Daoy (cell line): ENCODE data around the gene ADCY3. TPM values are rescaled to one million over a fixed set of nuclear protein-coding genes. Genes with fewer than 3 reads are reported as not detected.

Experiments
- DNase-seq: peaks from one replicate; pipeline ENCODE4 v3.0.0-alpha.2; 2015; ENCODE audit warnings: low read depth
- total RNA-seq: library from RNA; depleted of rRNA; stranded (reverse); fragments of >200 nt; shearing (Covaris generic); gene quantifications from 2 replicates; pipeline ENCODE4 v1.2.3, GENCODE V29; 2014

ADCY3 gene
- total RNA-seq, 1 experiment from 2014 or later, result 16.4 TPM

DNA sequence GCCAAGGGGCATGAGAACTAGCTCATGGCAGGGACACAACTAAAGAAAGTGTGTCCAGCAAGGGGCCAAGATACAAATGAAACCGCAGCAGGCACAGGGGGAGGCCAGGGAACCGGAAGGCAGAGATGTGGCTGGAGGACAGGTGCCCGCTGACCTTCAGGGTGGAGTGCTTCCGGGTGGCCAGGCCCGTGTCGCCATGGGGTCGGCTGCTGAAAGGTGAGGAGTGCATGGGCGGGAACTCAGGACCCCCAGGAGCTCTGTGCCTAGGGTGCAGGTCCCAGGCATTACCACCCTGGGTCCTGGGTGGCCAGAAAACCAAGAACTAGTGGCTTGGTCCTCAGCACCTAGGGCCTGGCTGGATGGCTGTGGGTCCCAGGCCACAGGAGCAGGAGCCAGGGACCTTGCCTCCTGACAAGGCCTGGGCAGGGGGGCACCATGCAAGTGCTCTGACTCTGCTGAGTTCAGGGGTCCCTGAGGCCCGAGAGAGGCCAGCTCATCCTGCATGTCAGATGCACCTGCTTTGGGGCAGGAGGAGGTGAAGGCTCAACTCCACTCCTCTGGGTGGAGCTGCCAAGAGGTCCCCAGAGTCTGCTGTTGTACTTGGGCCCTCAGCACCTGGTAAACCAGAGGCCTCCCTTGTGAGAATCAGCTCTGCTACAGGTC lies 75.9 kb downstream of the ADCY3 start:
- DNase-seq, result no peak

DNA sequence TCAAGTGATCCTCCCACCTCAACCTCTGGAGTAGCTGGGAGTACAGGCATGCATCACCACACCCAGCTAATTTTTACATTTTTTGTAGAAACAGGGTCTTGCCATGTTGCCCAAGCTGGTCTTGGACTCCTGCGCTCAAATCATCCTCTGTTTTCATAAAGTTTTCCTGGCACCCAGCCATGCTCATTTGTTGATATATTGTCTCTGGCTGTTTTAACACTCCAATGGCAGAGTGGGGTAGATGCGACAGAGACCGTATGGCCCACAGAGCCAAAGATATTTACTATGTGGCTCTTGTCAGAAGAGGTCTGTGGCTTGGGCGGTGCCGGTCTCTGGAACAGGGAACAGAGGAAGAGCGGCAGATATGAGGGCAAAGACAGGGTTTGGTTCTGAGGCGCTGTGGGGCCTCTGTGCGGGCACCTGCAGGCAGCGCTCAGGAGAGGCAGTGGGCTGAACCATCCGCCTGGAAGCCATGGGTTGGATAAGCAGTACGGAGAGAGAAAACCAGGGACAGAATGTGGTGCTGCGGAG lies 76.6 kb downstream of the ADCY3 start:
- DNase-seq, result no peak

- DNase-seq, result no peak
Observed at GRCh38 chr2:24842081-24843050, 77.7 kb downstream of the ADCY3 start.

DNA sequence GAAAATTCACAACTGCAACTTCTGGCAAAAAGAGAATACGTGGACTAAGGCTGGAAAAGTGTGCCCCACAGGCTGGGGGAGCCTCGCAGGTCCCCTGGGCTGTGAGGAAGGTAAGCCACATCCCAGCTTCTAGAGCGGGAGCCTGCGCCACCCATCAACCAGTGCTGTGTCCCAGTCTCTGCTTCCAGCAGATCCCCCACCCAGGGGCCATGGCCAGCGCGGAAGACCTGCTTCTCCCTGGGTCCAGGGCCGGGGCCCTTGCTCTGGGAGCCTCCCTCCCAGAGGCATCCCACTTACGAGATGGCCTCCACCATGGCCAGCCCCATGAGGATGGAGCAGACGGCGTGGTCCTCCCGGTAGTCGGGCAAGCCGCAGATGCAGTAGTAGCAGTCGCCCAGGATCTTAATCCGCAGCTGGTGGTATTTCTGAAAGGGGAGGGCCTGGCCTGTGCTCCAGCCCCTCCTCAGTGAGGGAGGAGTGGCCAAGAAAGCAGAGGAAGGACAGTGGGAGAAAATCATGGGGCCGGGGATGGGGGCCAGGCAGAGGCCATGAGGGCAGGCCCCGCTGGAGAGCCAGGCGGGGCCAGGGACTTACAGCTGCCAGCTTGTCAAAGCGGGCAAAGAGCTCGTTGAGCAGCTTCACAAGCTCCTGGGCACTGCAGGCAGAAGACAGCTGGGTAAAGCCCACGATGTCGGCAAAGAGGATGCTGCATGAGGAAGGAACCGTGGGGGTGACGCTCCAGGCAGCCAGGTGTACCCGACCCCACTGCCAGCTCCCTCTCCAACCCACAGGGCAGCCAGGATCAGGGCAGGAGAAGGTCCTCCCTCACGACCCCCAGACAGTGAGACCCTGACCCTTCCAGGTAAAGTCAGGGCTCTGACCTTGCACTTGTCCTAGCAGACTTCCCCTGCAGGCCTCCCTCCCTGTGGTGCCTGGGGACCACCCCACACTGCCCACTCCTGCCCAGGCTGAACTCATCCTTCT lies 78.8 kb downstream of the ADCY3 start:
- DNase-seq, result no peak

GRCh38 chr2:24840164-24840869 lies 79.7 kb downstream of the ADCY3 start:
- no peak for DNase-seq

DNA sequence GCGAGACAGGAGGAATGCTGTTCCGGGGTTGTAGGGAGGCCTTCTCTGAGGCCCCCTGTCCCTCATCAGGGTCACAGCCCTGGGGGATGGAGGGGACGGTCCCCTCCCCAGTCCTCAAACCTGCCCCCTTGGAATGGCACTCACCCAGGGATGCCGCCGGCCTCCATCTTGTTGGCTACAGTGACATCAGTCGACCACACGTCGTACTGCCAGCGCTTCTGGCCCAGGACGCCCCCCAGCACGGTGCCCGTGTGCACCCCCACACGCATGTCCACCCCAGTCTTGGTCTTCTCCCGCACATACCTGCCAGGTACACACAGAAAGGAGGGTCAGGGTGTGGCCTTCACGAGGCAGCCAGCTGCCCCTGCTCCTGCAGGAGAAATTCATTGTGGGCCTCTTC lies 80.3 kb downstream of the ADCY3 start:
- no peak for DNase-seq

DNA sequence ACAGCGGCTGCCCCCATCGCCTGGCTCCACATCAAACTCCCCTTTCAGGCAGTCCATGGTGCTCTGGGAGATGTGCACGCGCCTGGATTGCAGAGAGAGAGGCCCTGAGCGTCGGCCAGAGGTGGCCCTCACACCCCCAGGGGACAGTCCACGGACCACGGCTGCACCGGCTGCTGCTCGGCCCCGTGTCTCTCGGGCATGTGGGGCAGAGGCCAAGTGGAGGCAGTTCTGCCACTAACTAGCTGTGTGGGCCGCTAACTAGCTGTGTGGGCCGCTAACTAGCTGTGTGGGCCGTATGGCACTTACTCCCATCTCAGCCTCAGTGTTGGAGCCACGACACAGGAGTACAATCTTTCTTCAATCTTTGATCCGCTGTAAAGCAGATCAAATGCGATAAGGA lies 81.5 kb downstream of the ADCY3 start:
- no peak for DNase-seq

DNA sequence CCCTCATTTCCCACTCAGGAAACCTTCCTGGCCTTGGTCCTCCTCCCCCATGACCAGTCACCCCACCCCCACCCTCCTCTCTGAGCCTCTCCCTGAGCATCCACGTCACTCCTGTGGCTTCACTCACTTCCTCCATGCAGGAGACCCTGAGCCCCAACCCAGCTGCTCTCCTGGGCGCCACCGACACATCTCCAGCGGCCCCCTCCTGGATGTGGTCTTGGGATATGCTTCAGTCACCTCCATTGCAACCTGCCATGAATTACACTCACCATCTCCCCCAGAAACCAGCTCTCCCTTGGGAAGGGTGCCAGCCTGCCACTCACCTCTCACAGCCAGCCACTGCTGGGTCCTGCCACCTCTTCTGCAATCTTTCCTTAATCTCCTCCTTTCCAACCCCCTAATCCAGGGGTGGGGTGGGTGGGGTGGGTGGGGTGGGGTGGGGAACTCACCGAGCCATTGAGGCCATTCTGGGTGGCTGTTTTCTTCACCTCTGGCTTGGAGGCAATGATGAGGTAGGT lies 82.0 kb downstream of the ADCY3 start:
- no peak for DNase-seq

- DNase-seq, result no peak
Observed at GRCh38 chr2:24836706-24837105, 83.3 kb downstream of the ADCY3 start.

DNA sequence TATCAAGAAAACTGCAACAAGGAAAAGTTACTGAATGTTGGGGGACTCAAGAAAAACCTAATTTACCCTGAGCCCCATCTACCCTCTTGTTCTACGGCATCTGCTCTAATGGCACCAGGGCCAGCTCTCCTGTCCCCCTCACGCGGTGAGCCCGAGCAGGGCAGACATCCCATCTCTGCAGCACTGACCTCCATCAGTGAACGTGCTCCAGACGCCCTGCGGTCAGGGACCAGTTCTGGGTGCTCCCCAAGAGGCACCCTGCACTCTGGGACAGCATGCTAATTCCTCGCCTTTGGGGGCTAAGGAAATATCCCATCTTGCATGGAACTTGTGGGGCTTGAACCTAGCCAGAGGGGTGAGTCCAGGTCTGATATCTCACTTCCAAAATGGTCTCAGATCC lies 83.8 kb downstream of the ADCY3 start:
- DNase-seq, result no peak

DNA sequence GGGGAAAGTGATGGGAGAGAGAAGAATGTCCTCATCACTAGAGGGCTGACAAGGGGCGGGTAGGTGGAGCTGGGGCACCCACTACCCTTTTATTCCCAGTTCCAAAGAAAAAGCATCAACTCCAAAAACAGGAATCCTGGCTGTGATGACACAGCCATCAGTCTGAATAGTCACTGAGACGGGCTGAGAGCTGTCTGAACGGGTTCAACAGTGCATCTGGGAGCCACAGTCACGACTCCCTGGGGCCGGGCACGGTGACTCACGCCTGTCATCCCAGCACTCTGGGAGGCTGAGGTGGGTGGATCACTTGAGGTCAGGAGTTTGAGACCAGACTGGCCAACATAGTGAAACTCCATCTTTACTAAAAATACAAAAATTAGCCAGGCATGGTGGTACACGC lies 84.6 kb downstream of the ADCY3 start:
- DNase-seq, result peak; percentile 84

DNA sequence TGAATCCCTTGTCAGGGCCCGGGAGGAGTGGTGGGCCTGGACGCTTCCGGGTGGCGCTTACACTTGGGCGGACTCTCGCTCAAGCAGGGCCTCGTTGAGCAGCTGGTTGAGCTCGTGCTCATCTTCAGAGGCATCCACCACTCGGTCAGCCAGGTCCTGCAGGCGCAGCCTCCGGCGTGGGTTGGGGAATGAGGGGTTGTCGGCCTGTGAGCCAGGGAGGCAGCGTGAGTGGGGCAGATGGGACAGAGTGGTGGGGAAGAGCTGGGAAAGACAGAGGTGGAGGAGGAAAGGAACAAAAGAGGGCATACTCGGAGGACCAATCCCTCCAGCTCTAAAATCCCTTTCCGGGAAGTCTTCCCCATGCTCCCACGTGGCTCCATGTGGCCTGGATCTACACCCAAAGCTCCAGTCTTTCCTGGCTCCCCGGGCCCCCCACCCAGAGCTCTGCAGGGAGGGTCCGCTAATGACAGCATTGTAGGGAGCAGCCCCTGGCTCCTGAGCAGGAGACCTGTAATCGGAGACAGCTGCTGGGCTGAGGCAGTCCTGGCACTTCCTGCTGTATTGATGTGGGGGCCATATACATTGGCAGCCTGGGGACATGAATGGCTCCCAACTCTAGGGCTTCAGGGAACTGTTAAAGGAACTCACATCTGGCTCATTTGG lies 85.2 kb downstream of the ADCY3 start:
- DNase-seq, result no peak

- DNase-seq, result no peak
Observed at GRCh38 chr2:24833821-24834732, 86.0 kb downstream of the ADCY3 start.

DNA sequence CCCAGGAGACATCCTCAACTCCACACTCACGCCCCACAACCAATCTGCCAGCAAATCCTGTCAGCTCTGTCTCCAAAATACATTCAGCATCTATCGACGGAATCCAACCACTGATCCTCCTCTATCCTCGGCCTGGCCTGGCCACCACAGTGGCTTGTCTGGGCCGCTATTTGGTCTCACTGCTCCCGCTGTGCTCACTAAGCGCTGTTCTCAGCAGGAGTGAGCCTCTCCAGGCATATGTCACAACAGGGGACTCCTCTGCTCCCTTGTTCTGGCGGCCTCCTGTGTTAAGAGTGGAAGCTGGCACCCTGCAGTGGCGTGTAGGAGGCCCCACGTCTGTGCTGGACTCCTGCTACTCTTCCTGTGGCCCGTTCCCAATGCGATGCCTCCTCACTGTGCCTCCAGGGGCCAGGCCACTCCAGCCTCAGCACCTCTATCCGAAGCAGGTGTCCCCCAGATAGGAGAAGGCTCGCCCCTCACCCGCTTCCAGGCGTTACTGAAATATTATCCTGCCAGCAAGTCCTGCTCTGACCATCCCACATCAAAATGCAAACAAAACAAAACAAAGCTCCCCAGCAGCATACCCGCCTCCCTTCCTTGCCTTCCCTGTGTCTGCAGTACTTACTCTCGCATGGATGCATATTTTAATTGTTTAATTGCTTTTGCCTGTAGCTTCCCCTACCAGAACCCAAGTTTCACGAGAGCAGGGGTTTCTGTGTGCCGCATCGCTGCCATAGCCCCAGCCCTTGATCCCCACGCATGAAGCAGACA lies 86.9 kb downstream of the ADCY3 start:
- DNase-seq, result no peak

DNA sequence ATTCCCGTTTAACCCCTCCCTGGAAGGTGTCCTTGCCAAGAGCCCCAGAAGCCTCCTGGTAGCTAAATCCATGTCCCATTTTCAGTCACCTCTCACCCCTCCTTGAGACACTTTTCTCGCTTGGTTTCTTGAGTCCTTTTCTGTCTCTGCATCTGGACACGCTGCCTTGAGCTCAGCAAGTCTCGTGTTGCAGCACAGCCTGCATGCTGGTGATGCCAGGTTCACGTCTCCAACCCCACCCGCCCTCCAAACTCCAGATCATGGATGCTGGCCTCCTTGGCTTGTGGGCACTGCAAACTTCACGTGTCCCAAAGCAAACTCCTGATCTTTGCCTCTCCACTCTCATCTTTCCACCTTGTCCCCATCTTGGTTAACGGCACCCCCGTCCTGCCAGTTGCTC lies 87.5 kb downstream of the ADCY3 start:
- DNase-seq, result no peak

DNA sequence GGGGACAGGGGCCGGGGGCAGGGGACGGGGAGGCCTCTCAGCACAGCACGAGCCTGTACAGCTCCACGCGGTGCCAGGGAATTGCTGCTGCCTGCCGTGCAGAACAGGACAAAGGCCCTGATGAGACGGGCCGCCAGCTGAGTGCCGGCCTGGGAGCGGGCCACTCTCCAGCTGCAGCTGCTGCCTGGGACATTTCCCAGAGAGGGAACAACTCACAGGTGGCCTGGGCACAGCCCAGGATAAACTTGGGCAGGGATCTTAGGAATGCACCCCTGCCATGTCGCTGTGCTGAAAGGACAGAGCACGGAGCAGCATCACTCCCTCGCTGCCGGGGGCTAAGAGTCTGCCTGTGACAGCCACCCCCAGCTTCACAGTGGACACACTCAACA lies 88.0 kb downstream of the ADCY3 start:
- DNase-seq, result no peak

- DNase-seq, result no peak
Observed at GRCh38 chr2:24831221-24832072, 88.6 kb downstream of the ADCY3 start.
